Raji (cell line): Measurements from ENCODE around the gene CABLES1.

ENCODE experiments used
- POLR2A ChIP-seq: IDR thresholded peaks from 2 replicates; pipeline ENCODE4 v1.6.1; 2011; ENCODE audit warnings: low read depth, low read length, control low read depth; ENCODE audit not compliant: insufficient read depth

The CABLES1 gene

GRCh38 chr18:23228102-23229061, 93.1 kb downstream of the CABLES1 start:
- peak; percentile 59; the same call in 1 of the 2 replicates for TF ChIP-seq POLR2A

DNA sequence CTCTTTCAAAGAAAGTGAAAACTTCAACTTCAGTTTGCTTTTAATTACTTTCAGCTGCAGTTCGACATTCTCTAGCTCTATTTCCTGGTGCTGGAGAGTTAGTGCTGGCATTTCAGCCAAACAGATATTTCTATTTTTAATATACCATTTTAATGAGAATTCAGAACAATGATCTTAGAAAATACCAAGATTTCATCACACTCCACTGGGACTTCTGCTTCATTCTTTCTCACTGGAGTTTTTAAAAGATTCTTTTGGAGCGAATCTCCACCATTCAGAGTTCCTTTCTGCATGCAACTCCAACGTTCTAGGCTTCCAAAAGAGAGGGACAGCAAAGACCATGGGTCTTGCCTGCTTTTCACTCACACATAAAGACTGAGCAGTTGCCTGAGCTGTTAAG, 94.2 kb downstream of the CABLES1 start:
- no peak for TF ChIP-seq POLR2A

DNA sequence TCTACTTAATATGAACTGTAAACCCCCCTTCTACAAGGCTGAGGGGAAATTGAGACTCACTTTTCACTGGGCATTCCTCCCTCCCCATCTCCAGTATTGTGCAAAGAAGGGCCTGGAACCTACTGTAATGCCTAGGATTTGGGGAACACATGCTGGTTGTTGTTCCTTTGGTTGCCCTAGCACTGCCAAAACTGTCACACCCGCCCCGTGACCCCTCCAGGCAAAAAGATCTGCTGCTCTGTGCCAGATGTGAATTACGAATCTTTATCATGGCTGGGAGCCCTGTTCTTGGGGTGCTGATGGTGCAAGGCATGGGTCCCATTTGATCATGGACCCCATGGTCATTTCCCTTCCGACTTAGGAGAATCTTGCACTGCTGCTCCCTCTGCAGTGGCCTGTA, 95.4 kb downstream of the CABLES1 start:
- no peak for TF ChIP-seq POLR2A

GRCh38 chr18:23231340-23232021, 96.2 kb downstream of the CABLES1 start:
- TF ChIP-seq POLR2A = 0 out of 2 replicates have a peak, but pooled peaks have one; percentile 8

GRCh38 chr18:23232331-23232730, 97.0 kb downstream of the CABLES1 start:
- no peak for TF ChIP-seq POLR2A

GRCh38 chr18:23234619-23235018, 99.3 kb downstream of the CABLES1 start:
- no peak for TF ChIP-seq POLR2A

- TF ChIP-seq POLR2A = no peak
These were observed 100.1 kb downstream of the CABLES1 start for GRCh38 chr18:23235336-23235735.

- no peak for TF ChIP-seq POLR2A
These were observed 100.6 kb downstream of the CABLES1 start for GRCh38 chr18:23235860-23236259.

GRCh38 chr18:23236876-23237468, 101.7 kb downstream of the CABLES1 start:
- no peak for TF ChIP-seq POLR2A

DNA sequence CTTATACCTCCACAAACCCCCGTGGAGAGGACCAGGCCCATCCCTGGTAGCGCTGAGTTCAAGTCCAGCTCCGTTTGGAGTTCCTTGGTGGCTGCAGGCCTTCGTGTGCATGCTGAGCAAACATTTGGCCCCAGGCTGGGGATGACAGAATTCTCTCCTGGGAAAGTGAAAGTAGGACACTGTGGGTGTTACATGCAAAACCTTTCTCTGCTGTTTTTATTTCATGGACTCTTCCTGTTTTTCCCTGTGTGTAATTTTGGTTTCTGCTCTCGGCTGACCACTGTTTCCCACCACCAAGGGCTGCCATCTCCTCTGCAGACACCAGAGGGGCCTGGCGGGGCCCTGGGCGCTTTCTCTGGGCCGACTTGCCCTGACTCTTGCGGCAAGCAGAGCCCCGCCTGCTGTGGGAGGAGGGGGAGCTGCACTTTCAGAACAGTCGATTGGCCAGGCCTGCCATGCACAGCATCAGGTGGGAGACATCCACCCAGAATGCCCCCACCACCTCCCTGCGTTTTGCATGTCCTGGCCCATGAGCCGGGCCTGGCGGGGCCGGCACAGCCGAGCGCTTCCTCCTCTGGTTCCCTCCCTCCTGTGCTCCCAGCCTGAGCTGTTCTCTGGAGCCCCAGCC, 102.4 kb downstream of the CABLES1 start:
- no peak for TF ChIP-seq POLR2A

GRCh38 chr18:23238152-23238531, 102.9 kb downstream of the CABLES1 start:
- no peak for TF ChIP-seq POLR2A

GRCh38 chr18:23238651-23239349, 103.5 kb downstream of the CABLES1 start:
- no peak for TF ChIP-seq POLR2A

GRCh38 chr18:23239350-23239692, 104.0 kb downstream of the CABLES1 start:
- no peak for TF ChIP-seq POLR2A

DNA sequence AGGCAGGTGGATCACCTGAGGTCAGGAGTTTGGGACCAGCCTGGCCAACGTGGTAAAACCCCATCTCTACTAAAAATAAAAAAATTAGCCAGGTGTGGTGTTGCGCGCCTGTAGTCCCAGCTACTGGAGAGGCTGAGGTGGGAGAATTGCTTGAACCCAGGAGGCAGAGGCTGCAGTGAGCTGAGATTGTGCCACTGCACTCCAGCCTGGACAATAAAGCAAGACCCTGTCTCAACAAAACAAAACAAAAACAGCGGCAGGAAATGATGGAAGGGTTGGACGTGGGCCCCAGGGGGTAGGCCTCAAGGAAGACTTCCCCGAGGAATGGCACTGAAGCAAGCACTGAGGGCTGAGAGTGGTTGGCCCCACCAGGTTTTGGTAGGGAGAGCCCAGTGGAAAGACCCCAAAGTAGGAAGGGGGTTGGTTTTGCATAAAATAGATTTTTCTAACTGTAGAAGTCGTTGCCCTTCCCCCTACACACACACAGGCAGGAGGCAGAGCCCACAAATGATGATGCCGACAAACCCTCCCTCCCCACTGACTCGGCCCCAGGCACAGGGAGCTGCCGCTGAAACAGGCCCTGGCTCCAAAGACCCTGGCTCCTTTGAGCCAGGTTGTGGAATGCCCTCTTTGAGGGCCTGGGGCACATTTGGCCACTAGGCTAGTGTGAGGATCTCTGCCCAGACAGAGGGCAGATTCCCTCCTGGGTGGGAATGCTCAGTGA, 104.8 kb downstream of the CABLES1 start:
- TF ChIP-seq POLR2A = no peak
